Measurements from ENCODE around the gene LPAR5. TPM values are rescaled to one million over a fixed set of nuclear protein-coding genes. Genes with fewer than 3 reads are reported as not detected.

LPAR5 gene
- total and polyA plus RNA-seq, 2 donors (not counting 1 experiment from before 2014, with no cell fraction given) = 0.02 TPM; not detected in 1

GRCh38 chr12:6574576-6575295, 61.0 kb downstream of the LPAR5 start:
- Histone ChIP-seq H3K36me3 (ENCODE audit: control insufficient read depth, insufficient read depth, low read length) (peaks cover 11% of the 10 kb centered on the region), H4K20me1 (ENCODE audit: control insufficient read depth, extremely low read depth, insufficient read depth, low read length) (no peaks in the 10 kb centered on the region), H3K79me2 (ENCODE audit: control insufficient read depth, insufficient read depth, low read length) (no peaks in the 10 kb centered on the region), H3K9ac (ENCODE audit: insufficient read depth, low read length) (no peak overlapping the region), H3K4me2 (ENCODE audit: extremely low read depth, insufficient read depth, low read length) (no peak overlapping the region), H2AFZ (ENCODE audit: low read length) (no peak overlapping the region), H3K27me3 (ENCODE audit: control insufficient read depth, insufficient read depth, low read length) (no peaks in the 10 kb centered on the region), H3K9me3 (ENCODE audit: control insufficient read depth, insufficient read depth, low read depth, low read length) (no peaks in the 10 kb centered on the region), H3K4me1 (ENCODE audit: control insufficient read depth, extremely low read depth, insufficient read depth, low read length) (no peaks in the 10 kb centered on the region), H3K27ac (ENCODE audit: insufficient read depth, low read length) (no peak overlapping the region), H3K4me3 (replicated peaks in 1 of 4; ENCODE audit: control extremely low read depth in 1 of 4, insufficient read depth in 1 of 4, low read depth in 3 of 4, low read length in 4 of 4) (no peak overlapping the region)
- TF ChIP-seq EZH2 (IDR thresholded peaks at IDR 0.05; ENCODE audit: low read length, missing control alignments) (no peak), CTCF (conservative IDR thresholded peaks at IDR 0.05 in 1 of 2, IDR thresholded peaks at IDR 0.05 in 1 of 2; ENCODE audit: low read depth in 1 of 2, low read length in 2 of 2) (no peak)
- no peak for DNase-seq (ENCODE audit: low read depth in 2 of 2)

- DNase-seq (ENCODE audit: low read depth in 2 of 2) = no peak
- TF ChIP-seq CTCF (conservative IDR thresholded peaks at IDR 0.05 in 1 of 2, IDR thresholded peaks at IDR 0.05 in 1 of 2; ENCODE audit: low read depth in 1 of 2, low read length in 2 of 2) (no peak), EZH2 (IDR thresholded peaks at IDR 0.05; ENCODE audit: low read length, missing control alignments) (no peak)
- Histone ChIP-seq H2AFZ (ENCODE audit: low read length) (no peak overlapping the region), H3K27me3 (ENCODE audit: control insufficient read depth, insufficient read depth, low read length) (no peaks in the 10 kb centered on the region), H3K27ac (ENCODE audit: insufficient read depth, low read length) (no peak overlapping the region), H3K9me3 (ENCODE audit: control insufficient read depth, insufficient read depth, low read depth, low read length) (no peaks in the 10 kb centered on the region), H3K9ac (ENCODE audit: insufficient read depth, low read length) (no peak overlapping the region), H3K4me3 (replicated peaks in 1 of 4; ENCODE audit: control extremely low read depth in 1 of 4, insufficient read depth in 1 of 4, low read depth in 3 of 4, low read length in 4 of 4) (no peak overlapping the region), H4K20me1 (ENCODE audit: control insufficient read depth, extremely low read depth, insufficient read depth, low read length) (no peaks in the 10 kb centered on the region), H3K79me2 (ENCODE audit: control insufficient read depth, insufficient read depth, low read length) (peaks cover 3% of the 10 kb centered on the region), H3K4me2 (ENCODE audit: extremely low read depth, insufficient read depth, low read length) (no peak overlapping the region), H3K36me3 (ENCODE audit: control insufficient read depth, insufficient read depth, low read length) (peaks cover 11% of the 10 kb centered on the region), H3K4me1 (ENCODE audit: control insufficient read depth, extremely low read depth, insufficient read depth, low read length) (no peaks in the 10 kb centered on the region)
These were observed 62.8 kb downstream of the LPAR5 start for GRCh38 chr12:6573001-6573400.

GRCh38 chr12:6570264-6570887, 65.4 kb downstream of the LPAR5 start:
- Histone ChIP-seq H3K4me3 (replicated peaks in 1 of 4; ENCODE audit: control extremely low read depth in 1 of 4, insufficient read depth in 1 of 4, low read depth in 3 of 4, low read length in 4 of 4) (no peak overlapping the region), H3K9me3 (ENCODE audit: control insufficient read depth, insufficient read depth, low read depth, low read length) (no peaks in the 10 kb centered on the region), H2AFZ (ENCODE audit: low read length) (no peak overlapping the region), H3K9ac (ENCODE audit: insufficient read depth, low read length) (no peak overlapping the region), H3K79me2 (ENCODE audit: control insufficient read depth, insufficient read depth, low read length) (peaks cover 19% of the 10 kb centered on the region), H3K4me2 (ENCODE audit: extremely low read depth, insufficient read depth, low read length) (no peak overlapping the region), H3K36me3 (ENCODE audit: control insufficient read depth, insufficient read depth, low read length) (peaks cover 7% of the 10 kb centered on the region), H3K27ac (ENCODE audit: insufficient read depth, low read length) (no peak overlapping the region), H3K4me1 (ENCODE audit: control insufficient read depth, extremely low read depth, insufficient read depth, low read length) (no peaks in the 10 kb centered on the region), H4K20me1 (ENCODE audit: control insufficient read depth, extremely low read depth, insufficient read depth, low read length) (no peaks in the 10 kb centered on the region), H3K27me3 (ENCODE audit: control insufficient read depth, insufficient read depth, low read length) (no peaks in the 10 kb centered on the region)
- peak in 1 of 2 donors; percentile 55 for TF ChIP-seq CTCF (conservative IDR thresholded peaks at IDR 0.05 in 1 of 2, IDR thresholded peaks at IDR 0.05 in 1 of 2; ENCODE audit: low read depth in 1 of 2, low read length in 2 of 2)
- no peak for TF ChIP-seq EZH2 (IDR thresholded peaks at IDR 0.05; ENCODE audit: low read length, missing control alignments)
- DNase-seq (ENCODE audit: low read depth in 2 of 2) = peak; percentile 29 to 36
